Cortex of kidney (tissue), 1 donor: Measurements from ENCODE around the gene TDRD12.
"Not testable (repeated sequence)": the region's sequence is repeated elsewhere in the genome, so short reads cannot be mapped to it uniquely, and the experiment has no call there.

Source experiments
- DNase-seq: peaks from one replicate; lab custom pipeline; 2025; lab: John Stamatoyannopoulos, UW

Gene TDRD12

GRCh38 chr19:32748497-32748896 lies 28.9 kb downstream of the TDRD12 start:
- DNase-seq: no peak

- DNase-seq: no peak
Observed at GRCh38 chr19:32748948-32749347, 29.4 kb downstream of the TDRD12 start.

GRCh38 chr19:32749361-32749760 lies 29.8 kb downstream of the TDRD12 start:
- no peak for DNase-seq

- DNase-seq: no peak
Observed at GRCh38 chr19:32750441-32751055, 31.0 kb downstream of the TDRD12 start.

GRCh38 chr19:32751066-32751465 lies 31.5 kb downstream of the TDRD12 start:
- no peak for DNase-seq

- no peak for DNase-seq
Observed at GRCh38 chr19:32757189-32757588, 37.6 kb downstream of the TDRD12 start.

- DNase-seq: not testable (repeated sequence)
Observed at GRCh38 chr19:32765365-32765764, 45.8 kb downstream of the TDRD12 start.

- no peak for DNase-seq
Observed at GRCh38 chr19:32767951-32768679, 48.5 kb downstream of the TDRD12 start.

- DNase-seq: no peak
Observed at GRCh38 chr19:32771596-32771995, 52.0 kb downstream of the TDRD12 start.

- DNase-seq: no peak
Observed at GRCh38 chr19:32773126-32773525, 53.6 kb downstream of the TDRD12 start.

- DNase-seq: no peak
Observed at GRCh38 chr19:32779082-32779481, 59.5 kb downstream of the TDRD12 start.

- DNase-seq: no peak
Observed at GRCh38 chr19:32781280-32781679, 61.7 kb downstream of the TDRD12 start.

GRCh38 chr19:32782089-32782488 lies 62.5 kb downstream of the TDRD12 start:
- DNase-seq: not testable (repeated sequence)

GRCh38 chr19:32787161-32787813 lies 67.7 kb downstream of the TDRD12 start:
- DNase-seq: not testable (repeated sequence)

- DNase-seq: not testable (repeated sequence)
Observed at GRCh38 chr19:32787895-32788294, 68.3 kb downstream of the TDRD12 start.

- DNase-seq: no peak
Observed at GRCh38 chr19:32789429-32789828, 69.9 kb downstream of the TDRD12 start.

- DNase-seq: no peak
Observed at GRCh38 chr19:32798201-32798600, 78.6 kb downstream of the TDRD12 start.

GRCh38 chr19:32800191-32800590 lies 80.6 kb downstream of the TDRD12 start:
- no peak for DNase-seq

- no peak for DNase-seq
Observed at GRCh38 chr19:32800754-32801153, 81.2 kb downstream of the TDRD12 start.

- DNase-seq: no peak
Observed at GRCh38 chr19:32802840-32803239, 83.3 kb downstream of the TDRD12 start.

- no peak for DNase-seq
Observed at GRCh38 chr19:32808236-32808635, 88.7 kb downstream of the TDRD12 start.

GRCh38 chr19:32809254-32809653 lies 89.7 kb downstream of the TDRD12 start:
- DNase-seq: no peak

GRCh38 chr19:32809754-32810153 lies 90.2 kb downstream of the TDRD12 start:
- no peak for DNase-seq
